ENCODE measurements around the gene PHACTR1. TPM values are rescaled to one million over a fixed set of nuclear protein-coding genes. Genes with fewer than 3 reads are reported as not detected.

PHACTR1 gene
- total RNA-seq, 1 experiment from 2014 or later: 15.5 TPM

DNA sequence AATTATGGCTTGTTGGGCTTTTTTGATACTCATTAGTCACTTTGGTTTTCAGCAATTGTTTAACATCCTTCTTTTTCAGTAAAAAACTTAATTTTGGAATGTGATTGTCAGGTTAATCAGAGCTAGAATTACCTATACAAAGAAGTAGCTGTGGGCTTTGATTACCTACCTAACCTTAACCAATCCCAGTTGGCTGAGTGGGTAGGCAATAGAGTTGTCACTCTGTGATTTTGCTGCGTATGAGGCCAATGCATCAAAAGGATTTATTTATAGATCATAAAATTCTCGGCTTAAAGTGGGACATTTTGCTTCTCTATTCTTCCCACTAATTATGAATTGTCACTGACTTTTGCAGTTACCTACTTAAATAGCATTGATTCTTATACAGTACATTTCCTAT is 111.4 kb downstream of the PHACTR1 start (continued):
- TF ChIP-seq, protein P1, sequence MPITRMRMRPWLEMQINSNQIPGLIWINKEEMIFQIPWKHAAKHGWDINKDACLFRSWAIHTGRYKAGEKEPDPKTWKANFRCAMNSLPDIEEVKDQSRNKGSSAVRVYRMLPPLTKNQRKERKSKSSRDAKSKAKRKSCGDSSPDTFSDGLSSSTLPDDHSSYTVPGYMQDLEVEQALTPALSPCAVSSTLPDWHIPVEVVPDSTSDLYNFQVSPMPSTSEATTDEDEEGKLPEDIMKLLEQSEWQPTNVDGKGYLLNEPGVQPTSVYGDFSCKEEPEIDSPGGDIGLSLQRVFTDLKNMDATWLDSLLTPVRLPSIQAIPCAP (CRISPR knock-in tag; IDR thresholded peaks at IDR 0.05): no peak
- TF ChIP-seq ZNF263 (CRISPR knock-in tag; IDR thresholded peaks at IDR 0.05; ENCODE audit: low read depth): no peak

DNA sequence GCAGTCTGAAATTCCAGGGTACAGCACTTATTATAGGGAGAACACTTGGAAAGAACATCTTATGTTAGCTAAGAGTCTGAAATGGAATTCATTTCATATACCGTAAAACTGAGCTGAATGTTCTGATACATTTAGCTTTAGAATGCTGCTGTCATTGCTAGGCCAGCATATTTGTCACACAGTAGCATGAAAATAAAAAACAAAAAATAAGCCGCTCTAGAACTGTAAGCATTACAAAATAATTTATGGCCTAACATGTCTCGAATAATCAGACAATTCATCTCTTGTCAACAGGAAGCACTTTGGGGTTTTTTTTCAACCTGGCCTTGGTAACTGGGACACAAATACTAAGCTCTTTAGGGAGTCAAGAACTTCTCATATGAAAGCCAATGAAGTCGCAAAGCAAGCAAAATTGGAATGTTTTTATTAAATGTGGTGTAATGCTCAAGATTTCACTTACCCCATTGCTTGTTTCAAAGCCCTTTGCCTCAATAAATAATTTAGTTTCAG is 115.7 kb downstream of the PHACTR1 start:
- DNase-seq (ENCODE audit: low spot score) (no peak), ATAC-seq (no peak)
- TF ChIP-seq, protein P2, sequence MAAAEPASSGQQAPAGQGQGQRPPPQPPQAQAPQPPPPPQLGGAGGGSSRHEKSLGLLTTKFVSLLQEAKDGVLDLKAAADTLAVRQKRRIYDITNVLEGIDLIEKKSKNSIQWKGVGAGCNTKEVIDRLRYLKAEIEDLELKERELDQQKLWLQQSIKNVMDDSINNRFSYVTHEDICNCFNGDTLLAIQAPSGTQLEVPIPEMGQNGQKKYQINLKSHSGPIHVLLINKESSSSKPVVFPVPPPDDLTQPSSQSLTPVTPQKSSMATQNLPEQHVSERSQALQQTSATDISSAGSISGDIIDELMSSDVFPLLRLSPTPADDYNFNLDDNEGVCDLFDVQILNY (CRISPR knock-in tag; IDR thresholded peaks at IDR 0.05): no peak
- TF ChIP-seq HMGA2 (CRISPR knock-in tag; IDR thresholded peaks at IDR 0.05): no peak
- no peak for TF ChIP-seq GTF2I (CRISPR knock-in tag; conservative IDR thresholded peaks at IDR 0.05)
- no peak for TF ChIP-seq CBFB (CRISPR knock-in tag; IDR thresholded peaks at IDR 0.05; ENCODE audit: low read depth)
- Mint-ChIP-seq H3K36me3 (peaks cover 5% of the 10 kb centered on the region), H3K27ac (no peak overlapping the region), H3K9me3 (peaks cover 9% of the 10 kb centered on the region), H3K4me3 (no peak overlapping the region), H3K27me3 (ENCODE audit: low read depth) (no peaks in the 10 kb centered on the region; the same call in 1 of the 2 replicates), H3K4me1 (peaks cover 6% of the 10 kb centered on the region; the same call in 1 of the 2 replicates)
- ChIA-PET POLR2A (no interaction called here), CTCF (no interaction called here)

DNA sequence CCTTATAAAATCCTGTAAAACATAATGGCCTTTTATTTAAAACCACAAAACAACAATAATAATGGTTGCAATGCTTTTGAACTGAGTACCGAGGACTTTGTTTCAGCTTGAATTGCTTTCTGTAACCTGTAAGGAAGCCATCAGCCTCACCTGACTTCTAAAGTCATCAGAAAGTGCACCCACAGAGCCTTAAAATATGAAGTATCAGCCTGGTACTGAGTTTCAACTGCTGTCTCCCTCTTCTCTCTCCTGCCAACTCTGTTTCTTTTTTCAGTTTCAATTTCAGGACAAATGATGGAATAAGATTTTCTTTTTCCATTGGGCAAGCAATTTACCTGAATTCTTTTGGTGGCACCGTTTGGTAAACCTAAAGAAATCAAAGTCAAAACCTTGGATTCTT is 119.4 kb downstream of the PHACTR1 start:
- H3K27me3 Mint-ChIP-seq (ENCODE audit: low read depth): no peaks in the 10 kb centered on the region; the same call in 1 of the 2 replicates
- ChIA-PET CTCF (no interaction called here), POLR2A (no interaction called here)
- peaks cover 13% of the 10 kb centered on the region for H3K4me1 Mint-ChIP-seq
- peaks cover 25% of the 10 kb centered on the region for H3K9me3 Mint-ChIP-seq
- H3K4me3 Mint-ChIP-seq: no peak overlapping the region
- ATAC-seq (no peak), DNase-seq (ENCODE audit: low spot score) (no peak)
- no peak overlapping the region for H3K27ac Mint-ChIP-seq
- H3K36me3 Mint-ChIP-seq: peaks cover 20% of the 10 kb centered on the region
- TF ChIP-seq, protein P3, sequence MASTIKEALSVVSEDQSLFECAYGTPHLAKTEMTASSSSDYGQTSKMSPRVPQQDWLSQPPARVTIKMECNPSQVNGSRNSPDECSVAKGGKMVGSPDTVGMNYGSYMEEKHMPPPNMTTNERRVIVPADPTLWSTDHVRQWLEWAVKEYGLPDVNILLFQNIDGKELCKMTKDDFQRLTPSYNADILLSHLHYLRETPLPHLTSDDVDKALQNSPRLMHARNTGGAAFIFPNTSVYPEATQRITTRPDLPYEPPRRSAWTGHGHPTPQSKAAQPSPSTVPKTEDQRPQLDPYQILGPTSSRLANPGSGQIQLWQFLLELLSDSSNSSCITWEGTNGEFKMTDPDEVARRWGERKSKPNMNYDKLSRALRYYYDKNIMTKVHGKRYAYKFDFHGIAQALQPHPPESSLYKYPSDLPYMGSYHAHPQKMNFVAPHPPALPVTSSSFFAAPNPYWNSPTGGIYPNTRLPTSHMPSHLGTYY (CRISPR knock-in tag; IDR thresholded peaks at IDR 0.05): no peak
- TF ChIP-seq ZNF138 (CRISPR knock-in tag; conservative IDR thresholded peaks at IDR 0.05): no peak
- TF ChIP-seq, protein P4, sequence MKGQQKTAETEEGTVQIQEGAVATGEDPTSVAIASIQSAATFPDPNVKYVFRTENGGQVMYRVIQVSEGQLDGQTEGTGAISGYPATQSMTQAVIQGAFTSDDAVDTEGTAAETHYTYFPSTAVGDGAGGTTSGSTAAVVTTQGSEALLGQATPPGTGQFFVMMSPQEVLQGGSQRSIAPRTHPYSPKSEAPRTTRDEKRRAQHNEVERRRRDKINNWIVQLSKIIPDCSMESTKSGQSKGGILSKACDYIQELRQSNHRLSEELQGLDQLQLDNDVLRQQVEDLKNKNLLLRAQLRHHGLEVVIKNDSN (CRISPR knock-in tag; IDR thresholded peaks at IDR 0.05): no peak
- no peak for TF ChIP-seq CREB1 (CRISPR knock-in tag; IDR thresholded peaks at IDR 0.05)
- TF ChIP-seq, protein P5, sequence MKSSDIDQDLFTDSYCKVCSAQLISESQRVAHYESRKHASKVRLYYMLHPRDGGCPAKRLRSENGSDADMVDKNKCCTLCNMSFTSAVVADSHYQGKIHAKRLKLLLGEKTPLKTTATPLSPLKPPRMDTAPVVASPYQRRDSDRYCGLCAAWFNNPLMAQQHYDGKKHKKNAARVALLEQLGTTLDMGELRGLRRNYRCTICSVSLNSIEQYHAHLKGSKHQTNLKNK (CRISPR knock-in tag; IDR thresholded peaks at IDR 0.05): no peak
- TF ChIP-seq ZNF219 (CRISPR knock-in tag; IDR thresholded peaks at IDR 0.05; ENCODE audit: borderline replicate concordance): no peak
- TF ChIP-seq, protein P1 (CRISPR knock-in tag; IDR thresholded peaks at IDR 0.05): no peak

DNA sequence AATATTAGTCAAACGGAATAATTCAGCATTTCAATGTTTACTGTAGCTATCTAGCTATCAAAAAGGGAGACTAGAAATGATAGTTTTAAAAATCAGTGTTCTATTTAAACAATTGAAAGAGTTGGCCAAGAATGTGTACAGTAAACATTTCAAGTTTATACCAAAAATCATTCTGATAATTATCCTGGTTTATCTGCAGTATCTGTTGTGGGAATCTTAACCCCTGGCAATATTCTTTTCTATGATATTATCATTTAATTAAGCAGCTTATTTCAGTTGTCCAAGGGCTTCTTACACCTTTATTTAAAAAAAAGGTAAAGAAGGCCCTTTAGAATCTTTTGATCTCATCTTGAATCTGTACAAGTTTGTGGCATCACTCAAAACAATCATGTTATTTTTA is 125.1 kb downstream of the PHACTR1 start:
- Mint-ChIP-seq H3K36me3 (peaks cover 19% of the 10 kb centered on the region), H3K27ac (no peak overlapping the region), H3K4me3 (no peak overlapping the region), H3K27me3 (ENCODE audit: low read depth) (no peaks in the 10 kb centered on the region), H3K9me3 (peaks cover 20% of the 10 kb centered on the region), H3K4me1 (peaks cover 25% of the 10 kb centered on the region)
- CTCF ChIA-PET: interaction anchor here (1.7 kb wide), 1 partner anchor 204 kb away, joined by 4 read pairs; no protein-coding TSS in a partner anchor
- no peak for DNase-seq (ENCODE audit: low spot score)
- no peak for TF ChIP-seq ZNF423 (CRISPR knock-in tag; IDR thresholded peaks at IDR 0.05)
- TF ChIP-seq, protein P6, sequence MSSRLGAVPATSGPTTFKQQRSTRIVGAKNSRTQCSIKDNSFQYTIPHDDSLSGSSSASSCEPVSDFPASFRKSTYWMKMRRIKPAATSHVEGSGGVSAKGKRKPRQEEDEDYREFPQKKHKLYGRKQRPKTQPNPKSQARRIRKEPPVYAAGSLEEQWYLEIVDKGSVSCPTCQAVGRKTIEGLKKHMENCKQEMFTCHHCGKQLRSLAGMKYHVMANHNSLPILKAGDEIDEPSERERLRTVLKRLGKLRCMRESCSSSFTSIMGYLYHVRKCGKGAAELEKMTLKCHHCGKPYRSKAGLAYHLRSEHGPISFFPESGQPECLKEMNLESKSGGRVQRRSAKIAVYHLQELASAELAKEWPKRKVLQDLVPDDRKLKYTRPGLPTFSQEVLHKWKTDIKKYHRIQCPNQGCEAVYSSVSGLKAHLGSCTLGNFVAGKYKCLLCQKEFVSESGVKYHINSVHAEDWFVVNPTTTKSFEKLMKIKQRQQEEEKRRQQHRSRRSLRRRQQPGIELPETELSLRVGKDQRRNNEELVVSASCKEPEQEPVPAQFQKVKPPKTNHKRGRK (CRISPR knock-in tag; IDR thresholded peaks at IDR 0.05; ENCODE audit: borderline replicate concordance): no peak
- TF ChIP-seq CREB1 (CRISPR knock-in tag; IDR thresholded peaks at IDR 0.05): no peak
- TF ChIP-seq HMGA2 (CRISPR knock-in tag; IDR thresholded peaks at IDR 0.05): no peak
- TF ChIP-seq CREM (CRISPR knock-in tag; IDR thresholded peaks at IDR 0.05): no peak
- ATAC-seq: no peak
- POLR2A ChIA-PET: no interaction called here

All from WTC11 (cell line).